ENCODE results near the gene SHISAL1.
A peak's percentile ranks its signal among the peaks of the same experiment; 100 is the strongest.

Gene SHISAL1

DNA sequence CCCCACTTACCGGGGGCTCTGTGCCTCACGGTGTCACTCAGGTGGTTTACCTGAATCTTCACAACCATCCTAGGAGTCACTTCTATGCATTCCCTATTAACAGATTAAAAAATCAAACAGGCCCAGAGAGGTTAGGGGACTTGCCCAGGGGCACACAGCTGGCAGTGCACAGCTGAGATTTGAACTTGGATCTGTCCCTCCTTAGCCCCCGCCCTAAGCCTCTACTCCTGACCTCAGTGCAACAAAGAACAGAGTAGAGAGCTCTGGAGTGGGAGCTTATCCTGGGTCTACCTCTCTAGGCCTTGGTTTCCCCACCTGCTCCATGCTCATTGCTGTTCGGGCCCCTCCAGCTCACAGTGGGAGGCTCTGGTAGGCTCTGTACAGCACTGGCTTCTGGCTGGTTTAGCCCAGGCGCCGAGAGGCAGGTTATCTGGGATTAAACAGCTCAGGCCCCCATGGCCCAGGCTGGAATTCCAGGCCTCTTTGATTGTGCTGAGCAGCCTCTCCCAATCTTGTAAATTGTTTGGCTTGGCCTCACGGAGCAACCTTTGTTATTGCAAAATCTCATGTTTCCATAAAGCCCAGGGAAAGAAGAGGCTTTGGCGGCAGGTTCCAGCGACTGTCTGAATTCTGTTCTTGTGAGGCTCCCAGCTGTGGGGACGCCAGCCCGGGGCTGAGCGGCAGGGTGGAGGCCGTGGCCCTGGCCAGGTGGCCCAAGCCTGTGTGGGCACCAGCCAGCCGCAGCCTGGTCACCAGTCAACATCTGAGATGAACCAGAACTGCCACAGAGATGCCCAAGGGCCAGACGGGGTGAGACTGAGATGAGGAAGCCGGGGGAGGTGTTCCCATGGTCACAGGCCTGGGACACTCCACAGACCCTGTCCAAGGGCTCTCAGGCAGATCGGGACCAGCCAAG lies 28.9 kb upstream of the SHISAL1 start:
- no peak for DNase-seq

DNA sequence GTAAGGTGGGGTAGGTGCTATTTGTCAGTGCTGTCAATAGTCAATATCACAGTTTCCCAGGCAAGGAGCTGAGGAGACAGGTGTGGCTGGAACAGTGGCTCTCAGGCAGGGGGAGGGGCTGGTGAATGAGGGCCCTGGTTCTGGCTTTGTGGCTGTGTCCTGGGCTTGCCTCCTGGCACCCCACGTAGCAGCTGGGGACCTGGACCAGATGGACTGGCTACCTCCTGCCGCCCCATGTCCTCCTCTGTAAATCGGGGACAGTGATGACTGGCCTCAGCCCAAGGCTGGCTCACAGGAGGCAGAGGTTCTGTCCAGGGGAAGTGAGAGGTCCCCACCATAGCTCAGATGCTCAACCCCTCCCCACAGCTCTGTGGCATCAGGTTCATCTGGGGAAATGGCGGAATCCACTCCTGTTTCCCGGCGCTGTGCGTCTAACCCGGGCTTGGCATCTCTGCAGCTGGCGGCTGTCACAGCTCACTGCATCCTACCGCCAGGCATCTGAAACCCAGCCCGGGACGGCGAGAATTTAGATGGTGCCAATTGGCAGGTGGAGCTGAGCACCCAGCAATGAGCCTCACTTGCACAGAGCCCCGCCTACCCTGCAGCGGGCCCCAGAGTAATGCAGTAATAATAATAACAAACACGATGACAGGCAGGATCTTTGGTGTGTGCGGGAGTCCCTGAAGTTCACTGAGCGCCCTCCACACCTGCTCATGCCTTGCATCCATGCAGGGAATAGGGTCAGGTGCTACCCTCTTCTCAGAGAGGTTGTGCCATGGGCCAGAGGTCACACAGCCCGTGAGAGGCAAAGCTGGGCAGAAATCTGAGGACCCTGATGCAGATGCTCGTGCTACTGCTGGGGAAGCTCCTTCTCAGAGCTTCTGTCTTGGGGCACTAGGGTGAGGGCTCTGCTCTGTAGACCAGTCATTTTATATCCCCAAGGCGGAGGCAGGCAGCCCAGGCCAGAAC lies 27.8 kb upstream of the SHISAL1 start:
- peak; percentile 12 for DNase-seq

DNA sequence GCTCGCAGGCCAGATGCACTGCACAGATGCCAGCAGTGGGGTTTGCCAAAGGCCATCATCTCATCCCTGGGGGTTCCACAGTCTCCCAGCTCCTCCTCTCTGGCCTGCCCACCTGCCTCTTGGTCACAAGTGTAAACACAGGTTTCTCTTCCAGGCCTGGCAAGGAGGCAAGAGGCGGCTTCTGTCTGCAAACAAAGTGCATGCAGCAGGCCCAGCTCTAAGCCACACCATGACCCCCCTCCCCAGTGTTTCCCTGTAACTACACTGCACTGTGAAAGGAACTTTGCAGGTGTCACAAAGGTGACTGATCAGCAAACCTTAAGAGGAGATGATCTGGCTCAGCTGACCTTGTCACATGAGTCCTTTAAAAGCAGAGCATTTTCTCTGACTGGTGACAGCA lies 26.2 kb upstream of the SHISAL1 start:
- no peak for DNase-seq

DNA sequence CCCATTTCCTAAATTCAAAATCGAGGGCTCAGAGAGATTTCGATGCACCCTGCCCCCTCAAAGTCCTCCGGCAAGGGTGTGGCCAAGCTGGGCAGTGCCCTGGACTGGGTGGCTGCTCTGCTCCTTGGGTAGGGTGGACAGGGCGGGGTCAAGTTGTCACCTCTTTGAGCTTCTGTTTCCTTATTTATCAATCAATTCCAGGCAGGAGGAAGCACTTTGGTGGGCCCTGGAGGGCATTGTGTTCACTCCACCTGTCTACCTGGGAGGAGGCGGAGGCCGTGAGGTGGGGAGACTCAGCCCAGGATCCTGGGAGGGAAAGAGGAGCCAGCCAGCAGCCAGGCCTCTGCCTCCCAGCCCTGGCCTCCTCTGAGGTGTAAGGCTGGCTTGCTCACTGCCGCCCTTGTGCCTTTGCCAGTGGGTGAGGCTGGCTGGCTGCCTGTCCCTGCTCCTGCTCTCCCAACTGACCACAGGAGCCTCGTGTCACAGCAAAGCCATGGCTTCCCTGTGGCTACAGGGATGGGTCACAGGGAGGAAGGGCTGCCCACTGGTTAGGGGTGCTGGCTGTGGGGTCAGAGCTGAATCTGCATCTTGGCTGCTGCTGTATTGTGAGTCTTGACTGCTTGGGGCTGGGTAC lies 25.5 kb upstream of the SHISAL1 start:
- DNase-seq = no peak

DNA sequence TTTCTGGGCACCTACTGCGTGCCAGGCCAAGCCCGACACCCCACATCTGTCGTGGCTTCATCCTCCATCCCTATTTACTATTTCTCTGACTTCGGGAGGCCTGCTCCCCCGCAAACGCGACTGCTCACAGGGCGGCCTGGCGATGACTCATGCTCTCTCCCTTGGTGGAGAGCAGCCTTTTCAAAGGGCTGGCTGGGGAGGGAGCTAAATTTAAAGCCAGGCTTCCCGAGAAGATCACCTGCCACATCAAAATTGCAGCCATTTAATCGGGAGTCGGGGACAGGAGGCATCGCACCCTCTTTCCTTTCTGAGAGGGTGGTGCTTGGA lies 24.9 kb upstream of the SHISAL1 start:
- peak; percentile 82 for DNase-seq

DNA sequence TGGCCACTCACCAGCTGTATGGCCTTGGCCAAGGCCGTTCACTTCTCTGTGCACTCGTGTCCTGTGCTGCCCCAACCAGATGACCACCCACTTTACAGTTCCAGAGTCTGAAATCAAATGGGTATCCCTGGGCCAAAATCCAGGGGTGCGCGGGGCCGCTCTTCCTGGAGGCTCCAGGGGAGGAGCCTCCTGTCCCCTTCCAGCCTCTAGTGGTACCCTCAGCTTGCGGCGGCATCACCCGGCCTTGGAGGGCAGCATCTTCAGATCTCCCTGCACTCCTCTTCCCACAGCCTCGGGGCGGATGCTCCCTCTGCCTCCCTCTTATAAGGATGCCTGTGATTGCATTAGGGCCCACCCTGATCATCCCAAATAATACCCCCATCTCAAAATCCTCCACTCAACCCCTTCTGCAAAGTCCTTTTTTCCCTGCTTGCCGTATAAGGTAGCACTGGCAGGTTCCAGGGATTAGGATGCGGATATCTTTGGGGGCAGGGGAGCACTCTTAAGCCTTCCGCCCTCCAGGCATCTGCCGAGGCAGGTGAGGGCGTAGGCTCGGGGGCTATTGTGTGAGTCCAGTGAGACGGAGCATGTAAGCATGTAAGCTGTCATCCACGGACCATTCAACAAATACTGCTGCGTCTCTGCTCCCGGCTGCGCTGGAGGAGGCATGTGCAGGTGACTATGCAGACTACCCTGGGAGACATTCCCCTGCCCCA lies 24.4 kb upstream of the SHISAL1 start:
- DNase-seq = peak; percentile 82

DNA sequence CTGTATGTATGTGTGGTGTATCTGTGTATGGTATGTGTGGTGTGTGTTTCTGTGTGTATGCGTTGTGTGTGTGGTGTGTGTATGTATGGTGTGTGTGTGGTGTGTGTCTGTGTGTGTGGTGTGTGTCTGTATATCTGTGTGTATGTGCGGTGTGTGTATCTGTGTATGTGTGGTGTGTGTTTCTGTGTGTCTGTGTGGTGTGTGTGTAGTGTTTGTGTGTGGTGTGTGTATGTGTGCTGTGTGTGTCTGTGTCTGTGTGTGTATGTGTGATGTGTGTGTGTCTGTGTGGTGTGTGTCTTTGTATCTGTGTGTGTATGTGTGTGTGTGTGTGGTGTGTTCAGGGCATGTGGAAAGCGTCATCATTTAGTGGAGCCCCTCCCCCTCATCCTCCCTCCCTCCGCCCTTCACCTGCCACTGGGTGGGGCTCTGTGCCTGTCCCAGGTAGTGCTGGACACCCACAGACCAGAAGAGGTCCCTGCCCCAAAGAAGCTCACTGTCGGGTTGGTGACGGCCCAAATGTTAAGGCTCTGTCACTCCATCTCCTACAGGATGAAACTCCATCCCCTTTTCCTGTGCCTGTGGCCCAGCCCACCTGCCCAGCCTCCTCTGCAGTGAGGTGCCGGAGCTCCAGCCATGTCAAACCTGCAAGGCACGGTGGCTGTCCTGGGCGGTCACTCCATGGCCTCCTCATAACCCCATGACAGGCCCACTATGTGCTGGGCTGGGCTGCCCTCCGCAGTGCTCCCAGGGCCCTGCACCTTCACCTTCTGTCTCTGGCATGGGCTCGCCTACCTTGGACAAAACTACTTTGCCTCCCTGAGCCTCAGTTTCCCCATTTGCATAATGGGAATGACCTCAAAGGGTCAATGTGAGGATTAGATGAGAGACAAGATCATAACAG lies 23.4 kb upstream of the SHISAL1 start:
- peak; percentile 13 for DNase-seq

DNA sequence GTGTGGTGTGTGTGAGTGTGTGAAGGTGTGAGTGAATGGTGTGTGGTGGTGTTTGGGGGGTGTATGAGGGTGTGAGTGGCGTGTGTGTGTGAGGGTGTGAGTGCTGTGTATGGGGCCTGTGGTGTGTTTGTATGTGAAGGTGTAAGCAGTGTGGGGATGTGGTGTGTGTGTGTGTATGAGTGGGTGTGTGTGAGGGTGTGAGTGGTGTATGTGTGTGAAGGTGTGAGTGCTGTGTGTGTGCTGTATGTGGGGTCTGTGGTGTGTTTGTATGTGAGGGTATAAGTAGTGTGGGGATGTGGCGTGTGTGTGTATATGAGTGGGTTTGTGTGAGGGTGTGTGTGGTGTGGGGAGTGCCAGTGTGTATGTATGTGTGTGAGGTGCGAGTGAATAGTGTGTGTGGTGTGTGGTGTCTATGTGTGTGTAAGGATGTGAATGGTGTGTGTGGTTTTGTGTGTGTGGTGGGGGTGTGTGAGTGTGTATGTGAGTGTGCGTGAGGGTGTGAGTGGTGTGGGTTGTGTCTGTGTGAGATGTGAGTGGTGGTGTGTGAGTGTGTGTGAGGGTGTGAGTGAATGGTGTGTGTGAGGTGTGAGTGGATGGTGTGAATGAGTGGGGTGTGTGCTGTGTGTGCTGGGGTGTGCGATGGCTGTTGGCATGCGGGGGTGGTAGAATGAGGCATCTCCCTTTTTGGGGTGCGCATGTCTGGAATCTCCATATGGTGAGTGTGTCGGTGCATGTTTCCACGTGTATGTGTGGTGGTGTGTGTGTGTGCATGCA lies 22.5 kb upstream of the SHISAL1 start:
- DNase-seq = no peak

DNA sequence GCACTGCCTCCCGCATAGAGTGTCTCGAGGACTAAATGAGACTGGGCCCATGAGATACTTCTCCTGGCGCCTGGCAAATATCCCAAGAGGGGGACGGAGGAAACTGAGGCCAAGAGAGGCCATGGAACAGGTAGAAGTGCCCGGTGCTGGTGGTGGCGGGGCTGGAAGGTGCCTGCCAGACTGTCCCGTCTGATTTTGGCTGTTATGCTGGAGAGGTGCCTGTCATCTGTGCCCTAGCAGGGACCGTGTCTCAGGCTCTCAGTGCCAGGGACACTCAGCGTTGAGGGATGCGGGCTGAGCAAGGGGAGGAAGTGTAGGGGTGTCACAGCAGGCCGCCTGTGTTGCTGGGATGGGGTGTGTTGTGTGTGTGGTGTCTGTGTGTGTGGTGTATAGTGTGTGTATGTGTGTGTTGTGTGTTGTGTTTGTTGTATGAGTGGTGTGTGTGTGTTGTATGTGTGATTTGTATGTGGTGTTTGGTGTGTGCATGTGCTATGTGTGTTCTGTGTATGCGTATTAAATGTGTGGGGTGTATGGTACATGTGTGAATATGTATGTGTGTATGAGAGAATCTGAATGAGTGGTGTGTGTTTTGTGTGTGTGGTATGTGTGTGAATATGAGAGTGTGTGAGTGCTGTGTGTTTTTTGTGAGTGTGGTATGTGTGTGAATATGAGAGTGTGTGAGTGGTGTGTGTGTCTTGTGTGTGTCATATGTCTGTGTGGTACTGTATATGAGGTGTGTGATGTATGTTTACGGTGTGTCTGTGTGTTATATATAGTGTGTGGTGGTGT lies 21.3 kb upstream of the SHISAL1 start:
- no peak for DNase-seq

DNA sequence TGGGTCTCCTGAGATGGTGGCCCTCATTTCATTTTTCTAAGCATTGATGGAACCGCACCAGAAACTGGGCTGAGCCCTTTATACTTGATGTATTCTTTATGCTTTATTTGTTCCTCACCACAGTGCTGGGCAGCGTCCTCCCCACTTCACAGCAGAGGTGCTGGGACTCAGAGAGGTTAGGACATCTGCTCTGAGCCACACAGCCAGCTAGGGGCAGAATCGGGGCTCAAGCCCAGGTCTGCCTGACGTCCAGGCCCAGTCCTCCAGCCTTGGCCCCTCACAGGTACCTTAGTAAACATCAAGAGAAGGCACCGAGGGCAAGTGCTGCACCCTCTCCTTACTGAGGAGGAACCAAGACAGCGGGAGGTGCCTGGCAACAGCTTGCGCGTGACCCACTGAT lies 20.2 kb upstream of the SHISAL1 start:
- no peak for DNase-seq

DNA sequence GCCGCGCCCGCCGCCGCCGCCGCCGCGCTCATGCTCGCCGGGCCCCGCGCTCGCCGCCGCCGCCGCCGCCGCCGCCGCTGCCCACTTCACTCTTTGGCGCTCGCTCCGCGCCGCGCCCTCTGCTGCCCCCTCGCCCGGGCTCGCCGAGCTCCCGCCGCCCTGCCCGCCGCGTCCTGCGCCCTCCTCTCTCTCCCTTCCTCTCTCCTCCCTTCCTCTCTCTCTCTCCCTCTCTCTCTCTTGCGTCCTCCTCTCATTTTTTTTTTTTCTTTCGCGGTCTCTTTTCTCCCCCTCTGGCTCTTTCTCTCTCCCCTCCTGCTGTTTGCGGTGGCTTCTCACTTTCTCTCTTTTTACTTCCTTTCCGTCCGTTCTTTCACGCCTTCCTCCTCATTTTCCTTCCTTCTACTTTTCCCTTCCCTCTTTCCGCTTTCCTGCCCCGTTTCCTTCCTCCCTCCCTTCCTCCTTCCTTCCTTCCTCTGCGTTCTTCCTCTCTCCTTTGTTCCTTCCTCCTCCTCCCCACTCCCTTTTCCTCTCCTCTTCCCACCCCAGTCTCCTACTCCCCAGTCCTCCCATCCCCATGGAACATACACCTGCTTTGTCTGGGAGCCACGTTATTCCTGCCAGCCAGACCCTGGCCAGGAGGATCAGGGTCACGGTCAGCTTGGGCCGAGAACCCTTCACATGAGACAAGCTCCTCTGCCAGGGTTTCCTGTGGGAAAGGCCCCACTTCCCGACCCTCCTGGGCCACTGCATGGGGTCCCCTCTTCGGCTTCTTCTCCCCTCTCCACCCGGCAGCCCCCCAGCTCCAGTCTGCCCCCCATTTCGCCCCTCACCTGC lies 19.3 kb upstream of the SHISAL1 start:
- DNase-seq = peak; percentile 14

DNA sequence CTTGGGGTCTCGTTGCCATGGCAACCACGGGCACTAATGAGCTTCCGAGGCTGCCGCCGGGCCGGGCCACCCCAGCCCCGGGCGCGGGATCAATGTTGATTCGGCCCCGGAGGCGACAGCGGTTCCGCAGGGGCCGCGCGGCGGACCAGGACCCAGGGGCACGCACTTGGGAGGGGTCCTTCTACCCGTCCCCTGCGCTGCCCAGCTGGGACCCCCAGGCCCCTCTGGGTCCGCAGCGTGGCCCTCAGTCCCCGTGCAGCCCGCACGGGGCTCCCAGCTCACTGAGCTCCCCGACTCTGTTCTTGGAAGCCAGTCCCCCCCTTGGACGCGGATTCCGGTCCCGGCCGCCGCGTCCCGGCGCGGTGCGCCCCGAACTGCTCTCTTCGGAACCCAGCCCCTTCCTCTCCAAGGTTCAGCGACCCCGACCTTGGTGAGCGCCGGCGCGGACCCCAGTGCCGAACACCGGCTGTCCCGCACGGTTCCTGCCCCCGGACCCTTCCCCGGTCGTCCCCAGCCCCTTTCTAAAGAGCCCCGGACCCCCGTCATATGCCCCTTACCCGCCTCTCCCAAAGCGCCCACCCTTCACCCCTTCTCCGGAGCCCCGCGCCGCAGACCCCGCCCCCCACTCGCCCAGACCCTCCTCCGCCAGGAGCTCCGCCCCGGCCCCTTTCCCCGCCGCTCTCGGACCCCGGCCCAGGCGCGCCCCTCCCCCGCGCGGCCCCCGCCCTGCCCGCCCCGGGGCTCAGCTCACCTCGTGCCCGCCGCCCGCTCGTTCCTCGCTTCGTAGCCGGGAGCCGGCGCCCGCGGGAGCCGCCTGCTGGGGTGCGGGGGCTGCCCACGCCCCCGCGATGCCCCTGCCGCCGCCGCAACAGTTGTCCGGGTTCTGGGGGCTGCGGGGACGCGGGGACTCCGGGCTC lies 18.3 kb upstream of the SHISAL1 start:
- no peak for DNase-seq

DNA sequence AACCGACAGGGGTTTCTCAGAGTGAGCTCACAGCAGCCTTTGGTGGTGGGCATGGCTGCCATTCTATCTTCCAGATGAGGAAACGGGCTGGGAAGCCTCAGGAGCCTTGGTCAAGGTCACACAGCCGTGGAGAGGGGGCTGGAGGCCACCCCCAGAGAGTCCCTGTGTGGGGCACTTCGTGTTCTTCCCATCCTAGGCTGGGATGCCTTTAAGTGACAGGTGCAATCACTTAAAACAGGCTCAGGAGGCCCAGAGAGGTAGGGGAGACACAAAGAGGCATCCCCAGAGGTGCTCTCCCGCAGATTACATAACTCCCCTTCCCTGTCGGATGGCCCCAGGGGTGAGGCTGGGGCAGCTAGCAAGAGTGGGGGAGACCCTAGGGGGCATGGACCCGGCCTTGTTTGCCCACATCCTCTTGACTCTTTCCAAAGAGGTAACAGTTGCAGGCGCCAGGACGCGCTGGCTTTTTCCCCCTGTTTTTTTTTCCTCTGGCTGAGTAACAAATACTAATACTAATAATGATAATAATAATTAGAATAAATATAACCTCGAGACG lies 17.5 kb upstream of the SHISAL1 start:
- no peak for DNase-seq

DNA sequence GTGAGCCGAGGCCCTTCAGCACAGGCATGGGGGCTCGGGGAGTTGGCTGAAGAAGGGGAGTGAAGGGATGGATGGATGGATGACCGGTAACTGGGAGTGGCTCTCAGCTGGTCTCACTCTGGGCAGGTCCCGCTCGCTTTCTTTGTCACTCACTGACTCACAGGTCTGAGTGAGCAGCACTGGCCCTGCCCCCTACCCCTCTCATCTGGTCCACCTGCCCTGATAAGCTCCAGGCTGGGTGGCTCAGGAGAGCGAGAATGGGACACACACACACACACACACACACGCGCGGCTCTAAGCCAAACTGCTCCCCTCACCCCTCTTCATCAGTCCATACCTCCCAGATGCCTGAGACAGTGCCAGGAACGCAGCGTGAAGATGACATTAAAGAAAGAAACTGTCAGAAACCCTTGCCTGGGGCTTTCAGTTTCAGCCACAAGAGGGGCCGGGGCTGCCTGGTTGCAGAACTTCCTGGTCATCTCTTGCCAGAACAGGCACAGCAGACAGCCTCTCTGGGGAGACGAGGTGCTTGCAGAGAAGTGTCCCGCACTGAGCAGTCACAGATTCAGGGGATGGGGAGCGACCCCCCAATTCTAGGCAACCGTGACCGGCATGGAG lies 16.5 kb upstream of the SHISAL1 start:
- no peak for DNase-seq

DNA sequence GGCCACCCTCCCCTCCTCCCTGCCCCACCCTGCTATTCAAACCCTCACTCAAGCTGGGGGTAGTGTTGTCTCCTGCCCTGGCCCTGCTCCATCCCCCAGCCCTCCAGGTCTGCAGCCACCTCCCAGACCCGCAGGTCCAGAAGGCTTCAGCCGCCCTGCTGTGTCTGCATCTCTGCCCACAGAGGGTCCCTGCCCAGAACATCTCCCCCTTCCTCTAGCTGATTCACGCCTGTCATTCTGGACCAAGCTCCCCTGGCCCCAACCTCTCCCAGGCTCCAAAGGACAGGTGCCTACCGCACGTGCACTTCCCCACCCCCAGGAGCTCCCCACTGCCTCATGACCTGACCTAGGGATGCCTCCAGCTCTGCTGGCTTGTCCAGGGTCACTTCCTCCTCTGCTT lies 16.0 kb upstream of the SHISAL1 start:
- no peak for DNase-seq

DNA sequence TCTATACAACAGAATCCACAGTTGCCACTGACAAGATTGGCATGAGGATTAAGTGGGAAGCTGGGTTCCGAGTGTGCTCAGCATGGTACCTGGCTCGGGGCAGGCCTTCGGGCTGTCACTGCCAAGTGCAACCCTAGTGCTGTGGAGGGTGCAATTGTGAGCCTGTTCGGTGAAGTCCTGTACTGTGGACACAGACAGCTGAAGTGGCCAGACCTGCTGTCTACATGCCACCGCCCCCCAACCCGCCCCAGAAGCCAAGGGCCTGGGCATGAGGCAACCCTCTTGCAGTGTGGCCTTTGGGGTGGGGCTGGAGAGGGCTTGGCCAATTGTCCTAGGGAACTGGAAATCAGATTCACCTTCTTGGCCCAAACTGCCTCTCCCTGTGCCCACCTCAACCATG lies 15.6 kb upstream of the SHISAL1 start:
- no peak for DNase-seq

DNA sequence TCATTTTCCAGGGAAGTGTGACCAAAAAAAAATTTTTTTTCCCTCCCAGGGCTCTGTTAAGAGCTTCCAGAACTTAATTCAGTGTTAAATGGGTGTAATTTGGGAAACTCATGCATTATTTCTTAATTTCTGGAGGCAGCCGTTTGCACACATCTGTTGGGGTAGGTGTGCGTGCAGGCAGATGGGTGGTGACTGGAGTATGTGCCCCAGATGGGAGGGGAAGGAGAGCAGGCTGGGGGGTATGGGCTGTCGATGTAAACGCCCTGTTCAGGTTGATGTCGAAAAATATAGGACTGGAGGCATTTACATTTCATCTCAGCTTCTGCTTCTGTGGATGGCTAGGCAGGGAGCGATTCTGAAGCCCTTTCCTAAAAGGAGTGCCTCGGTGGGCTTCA lies 13.7 kb upstream of the SHISAL1 start:
- DNase-seq = no peak

Data from NCI-H345 (cell line).